T-helper 2 cell (primary cell): ENCODE data around the gene COL17A1.

Source experiments
- DNase-seq, 5 experiments: peaks; one replicate each; pipeline versions ENCODE4 v3.0.0 to v3.0.0-alpha.2; 2012 to 2022

Gene COL17A1

DNA sequence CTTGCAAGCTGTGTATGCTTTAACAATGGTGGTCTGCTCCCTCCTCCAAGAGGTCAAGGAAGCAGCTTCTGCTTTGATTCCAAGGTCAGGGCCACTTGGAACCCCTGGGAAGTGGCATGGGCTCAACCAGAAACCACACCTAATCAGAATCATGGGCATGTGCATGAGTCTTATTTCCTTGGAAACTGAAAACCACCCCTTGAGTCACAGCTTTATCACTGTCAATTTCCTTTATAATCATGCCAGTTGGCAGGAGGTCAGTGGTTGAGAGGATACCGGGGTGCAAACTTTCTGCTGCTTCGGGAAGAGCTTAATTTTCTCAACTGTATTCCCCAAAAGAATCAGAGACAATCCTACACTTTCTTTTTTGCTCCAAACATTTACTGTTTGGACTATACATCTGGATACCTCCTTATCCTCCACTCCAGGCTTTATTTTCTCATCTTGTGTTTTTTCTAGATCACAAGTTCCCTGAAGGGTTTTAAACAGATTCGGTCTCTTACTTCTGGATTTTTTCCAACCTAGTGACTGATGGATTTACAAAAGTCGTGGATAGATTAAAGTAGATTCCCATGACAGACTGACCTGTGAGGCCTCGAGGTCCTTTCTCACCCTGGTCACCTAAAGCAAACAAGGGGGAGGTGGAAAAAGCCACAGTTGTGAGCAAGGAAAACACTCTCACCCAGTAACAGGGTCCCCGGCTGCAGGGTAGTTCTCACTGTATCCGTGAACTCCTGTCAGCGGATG, 36.0 kb downstream of the COL17A1 start:
- DNase-seq: no peak

DNA sequence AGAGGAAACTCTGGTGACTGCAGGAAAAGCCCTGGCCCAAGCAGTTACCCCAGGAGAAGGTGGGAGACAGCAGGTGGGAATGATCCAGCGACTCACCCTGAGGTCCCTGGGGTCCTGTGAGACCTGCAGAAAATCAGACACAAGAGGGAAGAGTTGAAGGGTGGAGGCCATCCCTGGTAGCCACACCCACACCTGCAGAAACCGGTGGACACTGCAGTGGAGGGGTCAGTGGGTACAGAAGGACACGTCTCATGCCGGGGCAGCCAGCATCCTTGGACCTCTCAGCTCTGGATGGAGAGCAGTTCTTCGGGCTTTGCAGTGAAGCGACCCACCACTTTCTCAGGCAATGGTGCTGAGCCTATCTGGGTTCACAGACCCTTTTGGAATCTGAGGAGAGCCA, 39.0 kb downstream of the COL17A1 start:
- DNase-seq: no peak

DNA sequence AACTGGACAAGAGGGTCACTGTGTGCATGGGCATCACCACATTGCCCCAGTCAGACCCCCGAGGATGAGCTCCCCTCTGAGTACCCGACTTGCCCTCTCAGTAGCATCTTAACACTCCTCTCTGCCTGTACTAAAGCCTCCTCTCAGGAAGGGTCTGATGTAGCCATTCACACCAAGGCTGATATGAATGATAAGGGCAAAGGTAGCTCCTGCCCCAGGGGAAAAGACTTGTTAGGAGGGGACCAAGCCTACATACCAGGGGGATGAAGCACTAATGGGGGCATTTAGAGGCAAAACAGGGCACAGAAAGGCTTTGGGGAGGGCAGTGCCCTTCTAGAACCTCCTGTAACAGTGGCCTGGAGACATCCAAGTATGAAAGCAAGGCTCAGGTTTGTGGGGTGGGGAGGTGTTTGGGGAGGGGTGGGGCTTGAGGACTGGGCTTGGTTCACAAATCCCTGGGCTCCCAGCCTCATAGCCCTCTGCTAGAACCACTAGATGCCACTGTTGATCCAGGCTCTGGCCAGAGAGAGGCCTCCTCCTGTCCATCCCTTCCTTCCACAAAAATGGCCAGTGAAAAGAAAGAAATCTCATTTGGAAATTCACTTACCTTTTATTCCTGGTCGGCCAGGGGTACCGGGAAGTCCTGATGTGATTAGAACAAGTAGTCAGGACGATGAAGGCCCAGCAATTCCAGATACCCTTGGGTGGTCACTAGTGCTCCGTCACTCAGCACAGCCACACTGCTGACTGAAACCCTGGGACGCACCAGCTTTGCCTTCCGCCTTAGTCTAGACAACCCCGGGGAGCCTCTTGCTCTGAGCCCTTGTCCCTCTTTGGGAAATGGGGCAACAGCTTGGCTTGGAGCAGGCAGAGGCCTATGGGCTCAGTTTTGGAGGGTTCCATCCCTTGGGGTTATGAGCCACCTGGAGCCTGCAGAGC, 40.3 kb downstream of the COL17A1 start:
- no peak for DNase-seq

DNA sequence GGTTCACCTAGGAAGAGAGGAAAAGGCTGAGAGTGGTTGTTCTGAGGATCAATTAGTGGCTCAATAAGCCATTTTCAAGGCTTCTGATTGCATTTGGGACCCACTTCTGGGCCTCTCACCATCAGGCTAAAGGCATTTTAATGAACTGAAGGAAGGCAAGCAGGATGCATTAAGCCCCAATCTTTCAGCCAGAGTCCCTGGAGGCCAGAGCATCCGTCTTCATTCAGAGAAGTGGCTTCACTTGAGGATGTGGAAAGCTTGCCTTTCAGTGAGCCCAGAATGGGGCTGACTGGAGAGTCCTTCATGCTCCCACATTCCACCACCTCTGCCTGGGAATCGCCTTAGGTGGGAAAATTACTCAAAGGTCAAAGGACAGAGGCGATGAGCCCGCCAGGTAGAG, 41.8 kb downstream of the COL17A1 start:
- no peak for DNase-seq

DNA sequence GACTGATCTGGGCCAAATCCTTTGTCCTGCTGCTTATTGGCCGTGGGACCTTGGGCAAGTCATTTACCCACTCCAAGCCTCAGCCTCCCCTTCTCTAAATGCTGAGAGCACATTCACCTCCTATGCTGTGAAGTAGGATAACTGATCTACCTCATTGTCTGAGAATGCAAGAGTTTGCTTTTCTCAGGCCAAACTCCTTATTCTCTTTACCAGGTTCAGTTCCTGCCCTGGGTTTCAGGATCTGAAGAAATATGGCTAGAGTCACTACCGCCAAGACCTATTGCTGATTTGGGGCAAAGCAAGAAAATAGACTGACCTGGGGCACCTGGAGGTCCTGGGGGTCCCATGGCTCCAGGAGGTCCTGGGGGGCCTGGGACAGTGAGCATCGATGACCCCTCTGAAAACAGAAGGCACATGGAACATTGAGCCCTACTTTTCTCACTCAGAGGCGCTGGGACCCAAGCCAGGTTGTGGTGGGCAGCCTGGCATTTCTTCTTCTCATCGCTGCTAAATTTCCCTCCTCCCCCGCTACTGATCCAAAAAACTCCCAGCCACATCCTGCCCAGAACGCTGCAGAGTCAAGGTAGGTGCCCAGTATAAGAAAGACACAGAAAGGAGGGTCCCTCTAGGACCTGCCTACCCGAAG, 42.4 kb downstream of the COL17A1 start:
- no peak for DNase-seq

DNA sequence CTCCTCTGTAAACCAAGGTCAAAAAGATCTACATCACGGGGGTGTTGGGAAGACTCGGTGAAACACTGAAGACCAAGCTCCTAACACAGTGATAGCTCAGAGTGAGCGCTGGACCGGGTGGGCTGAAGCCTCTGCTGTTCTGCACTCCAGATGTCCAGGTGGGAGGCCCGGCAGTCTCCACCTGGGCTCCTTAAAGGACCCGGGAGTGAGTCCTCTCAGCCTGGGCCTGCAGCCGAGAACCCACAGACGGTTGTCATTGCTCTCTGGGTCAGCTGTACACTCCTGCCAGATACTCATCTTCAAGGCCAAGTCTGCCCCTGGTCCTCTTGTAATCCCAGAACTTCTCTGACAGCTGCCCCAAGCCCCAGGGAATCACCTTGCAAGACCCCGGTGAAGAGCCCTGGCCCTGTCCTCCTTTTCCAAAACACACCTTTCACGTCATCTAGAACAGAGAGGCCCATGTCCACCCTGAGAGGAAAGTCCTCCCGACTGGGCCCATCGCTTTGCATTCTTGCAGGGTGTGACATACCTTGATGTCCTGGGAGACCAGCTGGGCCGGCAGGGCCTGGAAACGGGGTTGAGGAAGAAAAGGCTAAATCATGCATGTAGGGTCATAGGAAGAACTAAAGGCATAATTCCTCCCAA, 43.7 kb downstream of the COL17A1 start:
- DNase-seq: no peak

DNA sequence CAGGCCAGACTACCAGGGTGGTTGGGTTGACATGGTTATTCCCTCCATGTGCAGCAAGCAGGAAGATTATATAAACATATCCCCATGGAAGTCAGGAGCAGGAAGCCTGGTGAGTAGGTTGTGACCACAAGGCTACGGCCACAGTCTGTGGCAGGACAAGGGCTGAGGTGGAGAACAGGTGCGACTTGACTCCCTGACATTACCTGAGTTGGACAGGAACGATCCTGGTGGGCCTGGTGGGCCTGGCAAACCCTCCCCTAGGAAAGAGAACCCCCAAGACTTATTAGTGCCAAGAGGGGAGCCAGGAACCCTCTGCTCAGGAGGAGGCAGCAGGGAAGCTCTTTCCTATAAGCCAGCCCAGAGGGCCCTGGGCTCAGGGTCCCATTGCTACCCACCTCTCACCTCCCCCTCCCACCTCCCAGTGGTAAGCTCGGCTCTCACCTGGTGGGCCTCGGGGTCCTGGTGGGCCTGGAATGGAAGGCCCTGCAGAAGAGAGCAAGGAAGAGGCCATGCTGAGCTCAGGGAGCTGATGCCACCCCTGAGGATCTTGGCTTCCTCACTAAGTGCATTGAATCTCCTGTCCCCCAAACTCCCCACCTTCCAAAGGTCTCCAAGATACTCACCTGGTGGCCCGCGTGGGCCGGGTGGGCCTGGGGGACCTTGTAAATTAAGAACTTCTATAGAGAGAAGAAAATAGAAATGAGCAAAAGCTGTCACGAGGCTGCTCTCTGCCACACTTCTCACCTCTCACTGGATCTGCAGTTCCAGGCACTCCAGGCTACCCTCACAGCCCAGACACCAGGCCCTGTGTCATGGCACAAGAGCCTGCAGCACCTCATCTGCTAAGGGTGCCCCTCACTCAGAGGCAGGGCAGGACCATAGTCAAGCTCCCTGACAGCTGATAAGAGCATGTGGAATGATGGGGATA, 44.6 kb downstream of the COL17A1 start:
- DNase-seq: no peak

DNA sequence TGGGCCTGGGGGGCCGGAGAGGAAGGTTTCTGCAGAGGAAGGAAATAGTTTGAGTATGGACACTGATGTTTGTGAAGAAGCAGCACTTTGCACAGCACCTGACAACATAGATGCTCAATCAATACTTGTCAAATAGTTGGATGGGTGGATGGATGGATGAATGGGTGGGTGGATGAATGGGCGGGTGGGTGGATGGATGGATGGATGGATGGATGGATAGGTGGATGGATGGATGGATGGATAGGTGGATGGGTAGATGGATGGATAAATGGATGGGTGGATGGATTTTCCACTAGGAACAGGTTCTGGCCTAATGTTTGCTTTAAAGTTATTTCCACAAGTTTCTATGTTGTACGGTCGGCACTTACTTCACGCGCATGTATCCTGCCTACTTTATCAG, 45.3 kb downstream of the COL17A1 start:
- DNase-seq: no peak

DNA sequence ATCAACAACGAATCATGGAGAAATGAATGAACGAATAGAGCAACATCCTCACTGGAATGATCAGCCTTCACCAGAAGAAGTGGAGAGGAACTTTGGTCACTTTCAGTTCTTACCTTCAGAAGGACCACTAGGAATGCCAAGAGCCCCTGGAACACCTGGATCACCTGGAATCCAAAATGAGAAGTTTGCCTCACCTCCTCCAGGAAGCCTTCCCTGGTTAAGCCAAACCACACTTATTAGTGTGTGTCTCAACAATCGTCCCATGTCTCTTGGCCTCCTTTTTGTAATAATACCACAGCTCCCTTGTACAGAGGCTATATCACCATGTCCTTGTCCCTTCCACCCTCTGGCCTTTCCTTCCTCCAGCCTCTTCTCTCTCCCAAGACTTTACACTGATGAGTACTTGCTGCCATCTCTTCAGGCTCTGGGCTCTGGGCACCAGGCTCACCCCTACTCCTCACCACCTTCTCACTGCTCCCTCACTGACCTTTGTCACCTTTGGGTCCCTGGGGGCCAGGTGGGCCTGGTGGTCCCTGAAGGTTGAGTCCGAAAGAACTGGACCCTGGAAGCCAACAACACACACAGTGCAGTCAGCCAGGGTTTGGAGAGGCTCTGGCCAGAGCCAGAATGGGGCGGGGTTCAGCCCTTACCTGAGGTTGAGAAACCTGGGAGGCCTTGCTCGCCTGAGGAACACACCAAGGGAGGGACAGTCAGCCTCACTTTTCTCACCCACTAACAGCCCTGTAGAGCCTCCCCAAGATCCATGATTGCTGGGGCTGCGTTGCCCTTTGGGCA, 46.5 kb downstream of the COL17A1 start:
- no peak for DNase-seq

DNA sequence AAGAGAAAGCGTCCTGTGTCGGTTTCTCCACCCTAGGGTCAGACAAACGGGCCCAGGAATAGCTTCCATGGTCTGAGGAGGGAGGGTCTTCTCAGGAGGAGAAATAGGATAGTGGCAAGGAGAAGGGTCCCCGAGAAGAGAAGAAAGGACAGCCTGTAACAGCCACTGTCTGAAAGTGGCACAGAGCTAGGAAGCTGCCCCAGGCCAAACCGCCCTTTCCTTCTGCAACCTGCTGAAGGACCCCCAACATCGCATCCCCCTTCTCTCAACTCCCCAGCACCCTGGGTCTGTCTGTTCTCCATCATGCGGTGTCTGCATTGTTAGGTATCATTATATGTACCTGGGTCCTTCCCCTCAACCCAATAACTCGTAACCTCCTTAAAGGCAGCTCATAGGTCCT, 47.1 kb downstream of the COL17A1 start:
- DNase-seq: no peak

DNA sequence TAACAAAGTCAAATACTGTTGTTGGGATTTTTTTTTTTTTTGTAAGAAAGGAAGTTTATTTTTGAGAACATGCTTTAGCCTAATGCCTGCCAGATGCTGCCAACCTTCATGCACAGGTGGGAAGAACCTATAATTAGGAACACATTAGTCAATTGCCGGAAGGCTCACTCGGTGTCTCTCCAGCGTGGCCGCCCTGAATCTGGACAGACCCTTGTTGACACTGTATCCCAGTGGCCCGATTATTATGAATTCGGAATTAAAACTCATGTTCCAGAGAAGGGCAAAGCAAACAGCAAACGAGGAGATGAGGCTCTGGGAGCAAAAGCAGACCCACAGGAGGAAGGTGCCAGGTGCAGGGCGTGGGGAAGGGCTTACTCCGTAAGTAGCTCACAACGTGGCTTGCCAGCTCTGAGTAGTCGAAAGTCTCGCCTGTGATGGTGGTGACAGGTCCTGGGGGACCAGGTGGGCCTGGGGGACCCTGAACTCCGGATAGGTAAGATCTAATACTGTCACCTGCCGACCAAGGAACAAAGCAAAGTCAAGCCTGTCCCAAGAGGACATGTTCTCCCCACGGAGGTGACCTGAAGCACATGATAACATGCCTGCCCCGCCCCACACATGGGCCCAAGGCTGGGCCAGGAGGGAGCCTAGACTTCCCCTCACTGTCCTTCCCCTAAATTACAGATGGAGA, 48.3 kb downstream of the COL17A1 start:
- DNase-seq: no peak

DNA sequence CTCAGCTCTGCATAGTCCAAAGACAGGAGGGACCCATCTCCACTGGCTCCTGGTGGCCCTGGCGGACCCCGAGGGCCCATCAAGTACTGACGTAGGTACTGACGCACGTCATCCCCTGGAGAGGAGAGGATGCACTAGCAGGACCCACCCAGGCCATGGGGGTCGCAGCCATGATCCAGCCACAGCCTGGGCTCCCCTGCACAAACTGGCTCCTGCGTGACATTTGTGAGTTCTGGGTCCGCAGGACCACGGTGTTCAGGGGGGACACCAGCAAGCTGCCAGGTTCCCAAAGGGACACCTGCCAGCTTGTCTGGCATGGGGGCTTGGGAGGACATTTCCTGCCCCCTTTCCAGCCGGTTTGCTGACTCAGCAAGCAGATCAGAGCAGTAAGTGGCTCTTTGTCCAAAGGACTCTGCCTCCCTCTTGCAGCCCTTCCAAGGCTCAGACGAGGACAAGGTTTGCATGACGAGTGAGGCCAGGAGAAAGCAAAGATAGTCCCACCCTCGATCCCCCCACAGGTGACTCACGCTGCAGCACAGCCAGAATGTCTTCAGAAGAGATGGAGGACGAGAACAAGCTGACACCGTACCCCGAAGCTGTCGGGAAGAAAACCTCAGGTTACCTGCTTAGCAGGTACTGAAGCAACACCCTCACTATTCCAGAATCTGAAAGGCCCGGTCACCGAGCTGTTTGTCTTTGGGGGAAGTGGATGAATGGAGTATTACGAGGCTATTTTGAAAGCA, 49.0 kb downstream of the COL17A1 start:
- no peak for DNase-seq

DNA sequence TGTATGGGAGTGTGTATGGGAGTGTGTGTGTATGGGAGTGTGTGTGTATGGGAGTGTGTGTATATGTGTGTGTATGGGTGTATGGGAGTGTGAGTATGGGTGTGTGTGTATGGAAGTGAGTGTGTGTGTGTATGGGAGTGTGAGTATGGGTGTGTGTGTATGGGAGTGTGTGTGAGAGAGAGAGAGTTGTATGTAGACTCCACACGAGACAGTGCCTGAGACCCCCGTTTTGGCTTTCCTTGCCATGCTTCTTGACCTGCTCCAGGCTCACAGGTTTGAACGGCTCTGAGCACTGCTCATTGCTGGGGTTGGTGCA, 49.7 kb downstream of the COL17A1 start:
- DNase-seq: no peak

DNA sequence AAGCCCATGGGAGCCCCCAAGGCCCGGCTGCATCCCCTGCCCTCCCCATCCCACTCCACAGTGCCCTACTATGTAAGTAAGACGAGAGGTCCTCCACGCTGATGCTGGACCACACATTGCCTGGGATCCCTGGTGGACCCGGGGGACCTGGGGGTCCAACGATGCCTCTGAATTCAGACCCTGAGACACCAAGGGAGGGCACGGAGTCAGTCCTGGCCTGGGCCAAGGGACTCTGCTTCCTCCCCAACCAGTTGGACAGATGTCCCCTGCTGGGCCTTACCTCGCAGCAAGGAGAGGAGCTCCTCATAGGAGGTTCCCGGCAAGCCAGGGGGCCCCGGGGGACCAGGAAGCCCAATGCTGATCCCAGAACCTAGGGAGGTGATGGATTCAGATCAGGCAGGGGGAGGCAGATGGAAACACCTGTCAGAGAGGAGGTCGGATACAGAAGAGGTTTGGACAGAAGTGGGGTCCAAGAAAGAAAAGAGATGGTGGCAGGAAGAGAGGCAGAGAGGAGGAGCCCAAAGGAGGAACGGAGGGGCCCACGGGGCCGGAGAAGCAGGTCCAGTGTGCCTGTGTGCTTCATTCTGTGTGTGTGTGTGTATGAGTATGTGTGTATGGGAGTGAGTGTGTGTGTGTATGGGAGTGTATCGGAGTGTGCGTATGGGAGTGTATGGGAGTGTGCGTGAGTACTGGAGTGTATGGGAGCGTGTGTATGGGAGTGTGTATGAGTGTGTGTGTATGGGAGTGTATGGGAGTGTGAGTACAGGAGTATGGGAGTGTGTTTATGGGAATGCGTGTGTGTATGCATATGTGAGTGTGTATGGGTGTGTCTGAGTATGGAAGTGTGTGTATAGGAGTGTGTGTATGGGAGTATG, 50.2 kb downstream of the COL17A1 start:
- DNase-seq: no peak

DNA sequence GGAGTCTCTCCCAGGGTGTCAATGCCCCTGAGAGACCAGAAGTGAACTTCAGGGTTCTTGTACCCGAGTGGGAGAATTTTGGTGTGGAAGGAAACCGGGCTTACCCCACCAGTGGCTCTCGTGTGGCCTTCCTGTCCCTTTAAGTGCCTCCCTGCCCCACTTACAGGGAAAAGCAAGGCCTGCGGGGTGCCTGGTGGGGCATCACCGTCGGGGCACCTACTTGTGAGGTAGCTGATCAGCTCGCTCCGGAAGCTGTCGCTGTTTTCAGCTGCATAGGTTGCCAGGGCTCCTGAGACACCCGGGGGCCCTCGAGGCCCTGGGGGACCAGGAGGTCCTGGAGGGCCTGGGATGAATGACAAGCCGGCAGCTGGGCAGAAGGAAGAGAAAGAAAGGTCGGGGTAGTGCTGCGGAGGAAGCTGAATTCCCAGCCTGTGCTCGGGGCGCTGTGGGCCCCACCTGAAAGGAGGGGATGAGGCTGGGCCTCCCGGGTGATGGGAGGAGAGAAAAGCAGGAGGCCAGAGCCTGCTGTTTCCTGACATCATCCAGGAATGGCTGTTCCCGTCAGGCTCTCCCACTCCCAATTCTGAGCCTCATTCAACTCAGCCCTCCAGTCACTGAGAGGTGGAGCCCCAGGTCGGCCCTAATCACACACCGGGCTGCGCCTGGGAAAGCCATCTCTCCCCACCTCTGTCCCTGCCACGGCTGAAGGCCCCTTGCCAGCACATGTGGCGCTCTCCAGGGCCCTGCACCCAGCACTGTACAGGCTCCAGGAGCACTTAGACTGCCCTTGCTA, 51.1 kb downstream of the COL17A1 start:
- no peak for DNase-seq

DNA sequence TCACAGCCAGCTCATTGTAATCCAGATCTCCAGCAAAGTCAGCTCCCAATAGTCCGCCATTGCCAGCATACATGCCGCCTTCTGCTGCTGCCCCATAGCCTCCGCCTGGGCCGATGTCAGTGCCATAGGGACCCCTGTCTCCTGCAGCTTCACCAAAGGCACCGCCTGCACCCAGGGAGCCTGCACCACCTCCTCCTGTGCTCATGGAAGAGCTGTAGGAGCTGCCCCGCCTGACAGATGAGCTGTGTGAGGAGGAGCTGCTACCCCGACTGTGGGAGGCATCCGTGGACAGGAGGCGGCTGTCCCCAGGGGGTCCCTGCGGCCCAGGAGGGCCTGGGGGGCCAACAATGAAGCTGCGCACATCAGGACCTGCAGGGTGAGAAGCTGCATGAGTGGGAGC, 51.7 kb downstream of the COL17A1 start:
- DNase-seq: no peak

DNA sequence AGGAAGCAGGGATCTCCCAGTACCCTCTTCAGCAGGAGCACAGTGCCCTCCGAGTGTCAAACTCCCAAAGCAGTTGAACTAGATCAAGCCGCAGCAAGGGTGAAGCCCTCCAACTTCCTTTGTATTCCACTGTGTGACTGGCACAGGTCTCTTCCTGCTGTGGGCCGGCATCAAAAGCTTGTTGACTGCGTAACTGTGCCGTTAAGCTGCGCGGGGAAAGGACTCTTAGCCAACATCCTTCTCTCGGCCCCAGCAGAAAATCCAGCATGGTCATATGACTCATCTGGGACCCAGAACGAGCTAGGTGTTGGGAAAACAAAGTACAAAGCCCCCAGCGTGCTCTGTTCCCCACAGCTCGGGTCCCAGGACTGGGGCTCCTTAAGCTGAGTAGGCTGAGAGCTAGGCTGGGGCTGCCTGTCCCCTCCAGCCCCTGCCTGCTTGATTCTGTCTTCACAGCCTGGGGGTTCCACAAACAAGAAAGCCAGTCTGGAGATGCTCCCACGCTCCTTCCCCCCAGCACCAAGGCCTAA, 52.2 kb downstream of the COL17A1 start:
- DNase-seq: no peak
